ENCODE measurements around the gene PARP6.

The PARP6 gene

DNA sequence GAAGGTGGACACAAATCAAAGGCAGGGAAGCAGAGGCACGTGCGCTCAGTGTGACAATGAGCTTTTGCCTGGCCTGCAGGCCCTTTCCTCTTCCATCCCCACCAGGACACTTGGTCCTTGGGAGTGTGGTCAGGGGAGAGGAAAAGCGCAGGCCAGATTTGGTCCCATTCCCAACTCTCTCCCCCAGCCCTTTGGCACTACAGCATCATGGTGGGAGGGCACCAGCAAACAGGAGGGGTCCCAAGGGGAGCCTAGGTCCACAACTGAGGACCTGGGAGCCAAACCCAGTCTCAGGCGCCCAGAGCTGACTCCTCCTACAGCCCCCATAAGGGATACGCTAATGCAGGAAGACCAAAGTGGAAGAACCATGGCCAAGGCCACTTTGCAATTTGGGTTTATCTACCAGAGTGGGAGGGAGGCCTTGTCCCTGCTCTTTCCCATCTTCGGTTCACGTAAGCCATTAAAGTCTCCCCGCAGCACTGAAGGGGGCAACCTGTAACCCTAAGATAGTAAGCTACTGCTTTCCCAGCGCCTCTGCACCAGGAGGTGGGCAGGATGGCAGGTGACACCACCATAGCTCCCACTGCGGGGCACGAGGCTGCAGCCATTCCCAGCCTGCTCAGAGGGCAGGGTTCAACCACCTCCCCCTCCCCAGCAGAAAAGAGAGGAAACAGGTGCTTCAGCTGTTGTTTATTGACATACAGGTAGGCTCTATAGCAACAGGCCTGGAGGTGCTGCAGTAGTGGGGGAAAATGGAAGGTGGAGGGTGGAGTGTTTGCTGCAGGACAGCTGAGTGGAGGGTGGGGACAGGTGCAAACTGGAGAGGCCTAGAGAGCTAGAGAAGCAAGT, 73.8 kb downstream of the PARP6 start:
- DNase-seq = no peak

DNA sequence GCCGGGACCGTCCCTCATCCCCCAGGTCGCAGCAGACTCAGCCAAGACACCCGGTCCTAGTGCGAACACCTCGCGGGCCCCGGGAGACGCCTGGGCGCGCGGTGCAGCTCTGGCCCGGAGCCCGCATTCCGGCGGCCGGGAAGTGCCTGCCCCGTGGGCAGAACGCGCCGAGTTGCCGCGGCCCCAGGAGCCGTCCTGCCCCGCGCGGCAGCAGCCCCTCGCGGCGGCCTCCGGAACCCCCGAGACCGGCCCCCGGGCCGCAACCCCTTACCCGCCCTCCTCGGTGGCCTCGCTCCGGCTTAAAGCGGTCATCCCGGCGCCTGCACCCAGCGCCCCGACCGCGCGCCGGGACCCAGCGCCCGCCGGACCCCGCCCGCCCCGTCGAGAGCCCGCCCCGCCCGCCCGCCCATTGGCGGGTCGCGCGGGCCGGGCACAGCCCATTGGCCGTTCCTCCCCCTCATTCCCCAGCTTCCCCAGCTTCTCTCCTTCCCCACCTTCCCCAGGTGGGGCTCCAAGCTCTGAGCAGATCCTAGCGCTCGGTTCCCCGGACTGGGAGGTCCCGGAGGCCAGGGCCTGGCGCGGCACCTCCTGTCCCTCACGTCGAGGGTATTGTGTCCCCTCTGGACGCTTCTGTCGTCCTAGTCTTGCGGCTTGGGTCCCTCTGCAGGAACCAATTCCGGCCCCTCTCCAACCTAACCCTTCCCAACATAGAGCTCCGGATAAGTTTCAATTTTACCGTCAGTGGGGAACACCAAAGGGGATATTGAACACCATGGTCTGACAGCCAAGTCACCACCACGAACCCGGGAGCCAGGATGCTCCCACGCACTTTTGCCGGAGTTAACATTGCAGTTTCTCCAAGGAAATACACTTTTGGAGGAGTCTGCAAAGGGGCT, 74.6 kb downstream of the PARP6 start, which contains the start of gene GRAMD2A:
GRAMD2A (minus strand) TSS at position 328 of the 896 bp plus-strand sequence.
- peak; percentile 56 for DNase-seq

DNA sequence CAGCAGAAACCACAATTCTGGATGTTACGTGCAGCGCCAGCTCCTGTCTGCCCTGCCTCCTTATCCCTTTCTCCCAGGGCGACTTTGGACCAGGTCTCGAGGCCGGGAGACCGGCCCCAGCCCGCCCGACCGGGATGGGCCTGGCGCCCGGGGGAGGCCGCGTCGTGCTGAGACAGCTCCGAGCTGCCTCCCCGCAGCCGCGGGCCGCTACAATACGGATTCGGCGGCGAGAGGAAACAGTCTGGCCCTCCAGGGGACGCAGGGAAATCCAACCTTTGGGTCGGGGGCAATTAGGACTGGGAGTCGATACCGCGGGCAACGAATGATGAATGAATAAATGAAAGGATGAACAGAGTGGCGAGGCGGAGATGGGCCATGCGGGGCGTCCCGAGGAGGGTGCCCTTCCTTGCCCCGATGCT, 75.3 kb downstream of the PARP6 start:
- no peak for DNase-seq

DNA sequence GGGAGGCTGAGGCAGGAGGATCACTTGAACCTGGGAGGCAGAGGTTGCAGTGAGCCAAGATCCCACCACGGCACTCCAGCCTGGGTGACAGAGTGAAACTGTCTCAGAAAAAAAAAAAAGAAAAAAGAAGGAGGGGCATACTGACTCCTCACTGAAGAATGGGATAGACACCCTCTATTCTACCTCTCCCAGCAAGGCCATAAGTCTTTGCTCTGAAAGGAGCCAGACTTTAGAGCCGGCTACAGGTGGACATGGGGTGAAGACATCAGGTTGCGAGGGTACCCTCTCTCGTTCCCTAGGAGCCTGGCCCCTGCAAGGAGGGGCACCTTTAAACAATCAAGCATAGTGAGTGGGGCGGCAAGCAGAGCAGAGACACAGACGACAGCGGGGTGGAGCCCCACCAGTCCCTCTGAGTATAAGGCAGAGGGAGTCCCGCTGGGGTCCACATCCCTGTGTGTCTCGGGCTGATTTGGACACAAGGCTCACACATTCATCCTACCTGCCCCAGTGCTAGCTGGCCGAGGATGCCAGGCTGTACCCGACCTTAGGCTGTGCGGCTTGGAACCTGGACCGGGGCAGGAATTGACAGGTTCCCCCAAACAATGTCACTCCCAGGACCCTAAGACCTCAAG, 75.8 kb downstream of the PARP6 start:
- no peak for DNase-seq

DNA sequence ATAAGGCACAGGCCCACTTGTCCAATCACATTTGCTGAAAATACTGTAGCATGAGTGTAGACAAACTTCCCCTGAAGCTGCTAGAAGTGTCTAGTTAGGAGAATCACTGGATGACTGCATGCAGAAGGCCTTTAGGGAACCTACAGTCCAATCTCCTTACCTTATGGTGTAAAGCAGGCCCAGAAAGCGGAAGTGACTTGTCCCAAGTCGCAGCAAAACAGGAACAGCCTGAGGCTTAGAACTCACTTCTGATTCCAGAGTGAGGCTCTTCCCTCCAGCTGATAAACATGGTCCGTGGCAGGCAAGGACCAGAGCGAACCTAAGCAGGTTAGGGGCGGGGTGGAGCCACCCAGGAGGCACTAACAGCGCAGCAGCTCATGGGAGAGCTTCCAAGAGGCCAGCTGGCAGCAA, 77.2 kb downstream of the PARP6 start:
- no peak for DNase-seq

DNA sequence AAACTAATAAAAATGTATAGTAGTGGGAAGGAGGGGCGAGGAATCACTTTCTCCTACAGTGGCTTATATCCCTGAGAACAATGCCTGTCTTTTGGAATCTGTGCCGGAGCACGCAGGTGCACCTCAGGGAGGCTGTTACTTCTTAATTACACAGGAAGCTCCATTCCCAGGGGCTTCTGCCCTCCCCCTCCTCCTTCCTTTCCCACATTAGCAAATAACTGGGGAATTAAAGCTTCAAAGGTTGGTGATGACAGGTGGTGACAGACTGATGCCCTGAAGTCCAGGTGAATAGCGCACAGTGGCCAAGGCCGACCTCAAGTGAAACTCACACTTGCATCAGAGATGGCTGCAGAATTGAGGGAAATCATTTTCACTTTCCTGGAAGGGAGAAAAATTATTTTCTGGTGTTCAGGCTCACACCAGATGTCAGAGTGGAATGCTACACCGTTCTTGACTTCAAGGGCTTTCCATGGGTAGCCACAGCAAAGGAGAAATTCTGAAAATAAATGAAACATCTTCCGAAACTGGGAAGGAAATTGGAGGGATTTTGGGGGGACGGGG, 78.4 kb downstream of the PARP6 start:
- DNase-seq = no peak

DNA sequence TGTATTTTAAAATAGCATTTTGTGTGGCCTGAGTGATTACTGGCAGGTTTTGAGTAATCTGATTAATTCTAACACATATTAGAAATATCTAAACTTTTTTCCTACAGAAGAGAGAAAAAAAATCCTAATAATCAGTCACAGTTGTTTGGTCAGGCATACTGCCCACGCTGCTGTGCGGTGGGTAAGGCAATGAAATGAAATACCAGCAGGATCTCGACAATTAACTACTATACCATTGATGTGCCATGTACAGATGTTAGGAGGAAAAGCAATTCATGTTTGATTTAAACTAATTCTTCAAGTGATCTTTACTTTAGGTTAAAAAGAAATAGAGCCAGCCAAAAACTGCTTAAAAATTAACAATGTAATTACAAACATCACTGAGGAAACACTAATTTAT, 79.9 kb downstream of the PARP6 start:
- no peak for DNase-seq
